ENCODE results near the gene RAX2. TPM values are rescaled to one million over a fixed set of nuclear protein-coding genes. Genes with fewer than 3 reads are reported as not detected.

RAX2 gene
- total RNA-seq, result not detected

DNA sequence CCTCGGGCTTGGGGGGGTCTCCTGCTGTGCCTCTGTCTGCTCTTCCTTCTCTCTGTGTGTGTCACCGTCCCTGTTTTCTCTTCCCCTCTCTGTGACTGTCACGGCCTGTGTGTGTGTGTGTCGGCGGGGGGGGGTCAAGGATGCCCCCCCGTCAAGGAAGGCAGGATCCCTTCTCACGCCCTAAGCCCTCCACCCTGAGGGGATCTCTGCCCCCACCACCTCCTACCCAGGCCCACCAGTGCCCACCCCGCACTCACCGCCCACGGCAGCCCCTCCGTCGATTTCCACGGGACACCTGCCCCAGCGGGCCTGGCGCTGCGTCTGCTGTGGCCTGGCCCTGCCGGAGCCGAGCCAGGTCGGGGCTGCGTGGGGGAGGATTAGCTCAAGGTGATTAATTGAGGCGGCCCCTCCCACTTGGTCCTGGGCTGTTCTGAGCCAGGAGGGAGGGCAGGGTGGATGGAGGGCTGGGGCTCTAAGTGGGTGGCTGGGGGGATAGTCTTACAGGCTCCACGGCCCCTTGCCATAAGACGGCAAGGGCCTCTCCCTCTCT, at the start of gene RAX2:
RAX2 (minus strand) TSS at position 323 of the 550 bp plus-strand sequence. CDS start 486 bp downstream, outside the sequence.
- no peaks in the 10 kb centered on the region for H3K9me3 ChIP-seq
- intact Hi-C loops (cut with DNase I), result no loop called here
- H3K36me3 ChIP-seq, result peaks cover 12 to 31% (median 25%) of the 10 kb centered on the region in 4 donors
- H3K4me1 ChIP-seq, result peaks cover 0 to 7% (median 0%) of the 10 kb centered on the region in 4 donors
- no peak within 1 kb of the TSS for H3K4me3 ChIP-seq
- H3K27me3 ChIP-seq, result peaks cover 0 to 18% (median 0%) of the 10 kb centered on the region in 4 donors
- H3K27ac ChIP-seq (replicated peaks in 1 of 4), result no peak within 1 kb of the TSS
- WGBS, result 53% methylated on average over 14 of the region's 23 CpGs
- no peak for TF ChIP-seq POLR2AphosphoS5 (IDR thresholded peaks at IDR 0.05)
- TF ChIP-seq, protein P1, sequence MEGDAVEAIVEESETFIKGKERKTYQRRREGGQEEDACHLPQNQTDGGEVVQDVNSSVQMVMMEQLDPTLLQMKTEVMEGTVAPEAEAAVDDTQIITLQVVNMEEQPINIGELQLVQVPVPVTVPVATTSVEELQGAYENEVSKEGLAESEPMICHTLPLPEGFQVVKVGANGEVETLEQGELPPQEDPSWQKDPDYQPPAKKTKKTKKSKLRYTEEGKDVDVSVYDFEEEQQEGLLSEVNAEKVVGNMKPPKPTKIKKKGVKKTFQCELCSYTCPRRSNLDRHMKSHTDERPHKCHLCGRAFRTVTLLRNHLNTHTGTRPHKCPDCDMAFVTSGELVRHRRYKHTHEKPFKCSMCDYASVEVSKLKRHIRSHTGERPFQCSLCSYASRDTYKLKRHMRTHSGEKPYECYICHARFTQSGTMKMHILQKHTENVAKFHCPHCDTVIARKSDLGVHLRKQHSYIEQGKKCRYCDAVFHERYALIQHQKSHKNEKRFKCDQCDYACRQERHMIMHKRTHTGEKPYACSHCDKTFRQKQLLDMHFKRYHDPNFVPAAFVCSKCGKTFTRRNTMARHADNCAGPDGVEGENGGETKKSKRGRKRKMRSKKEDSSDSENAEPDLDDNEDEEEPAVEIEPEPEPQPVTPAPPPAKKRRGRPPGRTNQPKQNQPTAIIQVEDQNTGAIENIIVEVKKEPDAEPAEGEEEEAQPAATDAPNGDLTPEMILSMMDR (IDR thresholded peaks at IDR 0.05), result no peak
- TF ChIP-seq EP300 (IDR thresholded peaks at IDR 0.05), result no peak
- no peak for TF ChIP-seq POLR2A (IDR thresholded peaks at IDR 0.05; ENCODE audit: low read depth)
- DNase-seq (ENCODE audit: extremely low spot score), result no peak

DNA sequence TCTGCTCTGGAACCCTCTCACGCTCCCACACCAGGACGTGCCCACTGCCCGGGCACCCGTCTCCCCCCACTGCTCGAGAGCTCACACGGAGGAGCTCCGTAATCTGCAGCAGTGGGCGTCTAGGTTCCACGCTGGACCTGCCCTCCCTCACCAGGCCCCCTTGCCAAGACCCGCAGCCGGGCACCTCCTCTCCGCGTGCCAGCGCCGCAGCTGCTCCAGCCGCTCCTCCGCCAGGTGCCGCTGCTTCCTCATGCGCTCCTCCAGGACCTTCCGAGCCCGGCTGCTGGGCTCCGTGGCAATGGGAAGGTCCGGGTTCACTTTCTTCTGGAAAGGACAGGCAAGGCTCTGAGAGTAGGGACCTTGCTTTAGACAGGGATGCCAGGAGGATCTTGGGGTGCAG, 49.1 kb upstream of the RAX2 start:
- Histone ChIP-seq H3K27me3 (peaks cover 0 to 26% (median 0%) of the 10 kb centered on the region in 4 donors), H3K36me3 (no peaks in the 10 kb centered on the region), H3K4me3 (no peak overlapping the region), H3K27ac (replicated peaks in 1 of 4) (no peak overlapping the region), H3K9me3 (no peaks in the 10 kb centered on the region), H3K4me1 (peaks cover 0 to 7% (median 5%) of the 10 kb centered on the region in 4 donors)
- intact Hi-C loops (cut with DNase I), result no loop called here
- TF ChIP-seq, protein P1 (IDR thresholded peaks at IDR 0.05), result no peak
- TF ChIP-seq POLR2AphosphoS5 (IDR thresholded peaks at IDR 0.05) (no peak), EP300 (IDR thresholded peaks at IDR 0.05) (no peak), POLR2A (IDR thresholded peaks at IDR 0.05; ENCODE audit: low read depth) (no peak)
- WGBS, result 96% methylated on average over 10 of the region's 23 CpGs
- no peak for DNase-seq (ENCODE audit: extremely low spot score)

DNA sequence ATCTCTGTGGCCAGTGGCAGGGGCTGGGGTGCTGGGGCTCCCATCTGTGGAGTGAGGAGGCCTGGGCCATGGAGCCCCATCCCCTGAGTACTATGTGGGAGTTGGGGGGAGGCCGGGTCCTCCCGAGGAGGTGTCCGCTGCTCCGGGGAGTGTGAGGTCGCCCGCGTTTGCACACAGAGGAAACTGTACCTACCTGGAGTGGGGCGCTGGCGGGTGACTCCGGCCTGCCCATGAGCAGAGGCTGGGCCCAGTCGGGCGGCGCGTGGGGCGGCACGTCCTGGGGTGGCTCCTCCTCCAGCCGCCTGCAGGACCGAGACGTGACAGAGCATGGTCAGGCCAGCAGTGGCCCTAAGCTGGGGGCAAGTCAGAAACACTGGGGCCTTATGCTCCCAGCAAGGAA, 48.0 kb upstream of the RAX2 start:
- DNase-seq (ENCODE audit: extremely low spot score), result no peak
- H3K36me3 ChIP-seq, result no peaks in the 10 kb centered on the region
- no peak overlapping the region for H3K4me3 ChIP-seq
- no peak overlapping the region for H3K27ac ChIP-seq (replicated peaks in 1 of 4)
- intact Hi-C loops (cut with DNase I), result no loop called here
- peaks cover 0 to 7% (median 5%) of the 10 kb centered on the region in 4 donors for H3K4me1 ChIP-seq
- peaks cover 0 to 26% (median 0%) of the 10 kb centered on the region in 4 donors for H3K27me3 ChIP-seq
- no peak for TF ChIP-seq EP300 (IDR thresholded peaks at IDR 0.05)
- TF ChIP-seq POLR2A (IDR thresholded peaks at IDR 0.05; ENCODE audit: low read depth), result no peak
- TF ChIP-seq, protein P1 (IDR thresholded peaks at IDR 0.05), result no peak
- TF ChIP-seq POLR2AphosphoS5 (IDR thresholded peaks at IDR 0.05), result no peak
- WGBS, result 88% methylated on average over 5 of the region's 19 CpGs
- no peaks in the 10 kb centered on the region for H3K9me3 ChIP-seq

DNA sequence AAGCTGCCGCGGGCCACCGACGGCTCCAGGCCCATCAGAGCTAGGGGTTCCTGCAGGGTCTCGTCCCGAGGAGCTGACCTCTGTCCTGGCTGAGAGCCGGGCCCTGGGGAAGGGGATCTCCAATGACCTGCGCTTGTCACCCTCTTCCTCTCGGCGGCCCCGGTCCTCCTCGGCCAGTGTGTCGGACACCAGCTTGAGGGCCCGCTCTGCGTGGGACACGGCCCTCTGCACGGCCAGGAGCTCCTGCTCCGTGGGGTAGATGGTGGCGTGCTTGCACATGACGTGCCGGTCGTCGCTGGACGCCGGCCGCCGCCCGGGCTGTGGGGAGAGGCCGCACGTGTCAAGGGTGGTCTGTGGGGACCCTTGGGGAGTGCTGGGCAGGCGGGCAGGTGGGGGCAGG, 46.9 kb upstream of the RAX2 start:
- H3K9me3 ChIP-seq, result no peaks in the 10 kb centered on the region
- H3K36me3 ChIP-seq, result no peaks in the 10 kb centered on the region
- peaks cover 0 to 26% (median 0%) of the 10 kb centered on the region in 4 donors for H3K27me3 ChIP-seq
- H3K27ac ChIP-seq (replicated peaks in 1 of 4), result no peak overlapping the region
- peaks cover 0 to 7% (median 5%) of the 10 kb centered on the region in 4 donors for H3K4me1 ChIP-seq
- WGBS, result 67% methylated on average over 17 of the region's 31 CpGs
- no peak for DNase-seq (ENCODE audit: extremely low spot score)
- TF ChIP-seq POLR2AphosphoS5 (IDR thresholded peaks at IDR 0.05) (no peak), POLR2A (IDR thresholded peaks at IDR 0.05; ENCODE audit: low read depth) (no peak), EP300 (IDR thresholded peaks at IDR 0.05) (no peak)
- TF ChIP-seq, protein P1 (IDR thresholded peaks at IDR 0.05), result no peak
- H3K4me3 ChIP-seq, result no peak overlapping the region
- intact Hi-C loops (cut with DNase I), result no loop called here

DNA sequence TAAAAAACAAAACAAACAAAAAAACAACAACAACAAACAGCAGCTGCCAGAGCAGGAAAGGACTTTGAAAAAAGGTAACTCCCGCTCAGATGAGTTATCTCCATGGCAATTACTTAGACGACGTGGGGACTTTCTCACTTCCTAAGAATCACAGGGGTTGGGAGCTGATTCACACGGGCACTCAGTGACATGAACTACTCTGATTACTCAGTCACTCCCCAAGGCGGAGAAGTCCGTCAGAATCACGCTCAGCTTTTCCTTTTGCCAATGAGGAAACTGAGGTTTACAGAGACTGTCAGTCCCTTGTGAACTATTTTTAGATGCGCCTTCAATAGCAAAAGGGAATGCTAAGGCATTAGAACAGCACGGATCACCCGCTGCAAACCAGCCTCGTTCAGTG, 46.4 kb upstream of the RAX2 start:
- Histone ChIP-seq H3K9me3 (no peaks in the 10 kb centered on the region), H3K36me3 (no peaks in the 10 kb centered on the region), H3K4me1 (peaks cover 3 to 9% (median 6%) of the 10 kb centered on the region in 4 donors), H3K4me3 (no peak overlapping the region), H3K27ac (replicated peaks in 1 of 4) (no peak overlapping the region), H3K27me3 (peaks cover 0 to 26% (median 0%) of the 10 kb centered on the region in 4 donors)
- DNase-seq (ENCODE audit: extremely low spot score), result no peak
- 33% methylated on average over 11 of the region's 11 CpGs for whole genome bisulfite sequencing
- no peak for TF ChIP-seq EP300 (IDR thresholded peaks at IDR 0.05)
- TF ChIP-seq POLR2AphosphoS5 (IDR thresholded peaks at IDR 0.05), result no peak
- TF ChIP-seq, protein P1 (IDR thresholded peaks at IDR 0.05), result no peak
- TF ChIP-seq POLR2A (IDR thresholded peaks at IDR 0.05; ENCODE audit: low read depth), result no peak
- intact Hi-C loops (cut with DNase I), result no loop called here
